Measurements from ENCODE around the gene ME3. TPM values are rescaled to one million over a fixed set of nuclear protein-coding genes. Genes with fewer than 3 reads are reported as not detected.

ME3 gene
- total RNA-seq (2021; ENCODE audit: unreplicated experiment) (35.3 TPM), Bru-seq, nascent RNA (percentile 79 among the genes with signal in this experiment), BruChase-seq, experiment 1, labeled RNA remaining after a 2-hour chase (percentile 67 among the genes with signal in this experiment), BruChase-seq, experiment 2, labeled RNA remaining after a 6-hour chase (percentile 62 among the genes with signal in this experiment)
- polyA plus RNA-seq (2012; ENCODE audit: insufficient read length), result 31.8 TPM
- long read RNA-seq, transcript ME3-202 (14 exons, 2,240 nt), result major isoform, 16 of 70 reads
- long read RNA-seq, partial matches to known transcripts, result 11 of 70 reads
- long read RNA-seq, other reads (novel, unspliced or antisense), result 39 of 70 reads

DNA sequence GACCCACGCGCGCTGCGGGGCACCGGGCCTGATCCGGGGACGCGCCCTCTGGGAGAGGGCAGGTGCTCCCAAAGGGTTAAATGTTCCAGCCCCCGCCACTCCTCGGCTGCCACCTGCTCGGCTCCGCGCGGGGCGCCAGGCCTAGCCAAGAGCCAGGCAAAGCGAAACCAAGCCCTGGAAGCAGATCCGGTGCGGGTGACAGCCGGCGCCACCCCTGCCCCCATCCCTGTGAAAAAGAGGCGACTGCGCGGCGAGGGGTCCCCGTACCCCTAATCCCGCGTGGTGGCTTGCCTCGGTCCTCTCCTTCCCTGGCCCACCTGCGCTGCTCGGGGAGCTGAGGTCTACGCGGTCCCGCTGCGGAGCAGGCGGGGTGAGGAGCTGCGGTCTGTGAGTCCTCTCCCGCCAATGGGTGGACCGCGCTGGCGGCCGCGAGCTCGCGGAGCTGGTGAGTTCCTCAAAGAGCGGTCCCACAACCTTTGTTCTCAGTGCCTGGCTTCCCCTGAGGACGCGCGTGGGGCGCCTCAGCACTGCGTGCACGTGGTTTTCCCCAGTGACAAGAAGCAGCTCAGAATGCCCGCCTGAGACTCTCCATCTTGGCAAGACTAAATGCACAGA is at the start of gene ME3:
TSS of gene ME3 (minus strand) at position 610 of the 615 bp plus-strand sequence.
- Histone ChIP-seq H3K27ac (ENCODE audit: low read length) (peak within 1 kb of the TSS; percentile 99), H3K4me3 (ENCODE audit: low read depth in 2 of 2, low read length in 2 of 2) (peak within 1 kb of the TSS; percentile 67 to 77), H3K9me3 (ENCODE audit: control insufficient read depth, insufficient read depth, low read depth, low read length) (no peaks in the 10 kb centered on the region), H3K36me3 (ENCODE audit: control insufficient read depth, insufficient read depth, low read length) (no peaks in the 10 kb centered on the region), H3K4me1 (ENCODE audit: control insufficient read depth, insufficient read depth, low read length) (peaks cover 68% of the 10 kb centered on the region), H3K27me3 (ENCODE audit: control insufficient read depth, insufficient read depth, low read length) (no peaks in the 10 kb centered on the region)
- intact Hi-C loops (cut with micrococcal nuclease; ENCODE audit: unreplicated experiment), result loop anchor here (2.0 to 5.0 kb wide), 4 partner anchors 65 to 215 kb away; no protein-coding TSS in a partner anchor
- no TSS peak for BruUV-seq (replicated peaks)
- DNase-seq (ENCODE audit: low read depth, low spot score), result no peak
- TF ChIP-seq TCF7L2 (IDR thresholded peaks at IDR 0.05; ENCODE audit: low read depth, low read length), result 0 out of 2 replicates have a peak, but pooled peaks have one; percentile 14
- TF ChIP-seq, protein P1, sequence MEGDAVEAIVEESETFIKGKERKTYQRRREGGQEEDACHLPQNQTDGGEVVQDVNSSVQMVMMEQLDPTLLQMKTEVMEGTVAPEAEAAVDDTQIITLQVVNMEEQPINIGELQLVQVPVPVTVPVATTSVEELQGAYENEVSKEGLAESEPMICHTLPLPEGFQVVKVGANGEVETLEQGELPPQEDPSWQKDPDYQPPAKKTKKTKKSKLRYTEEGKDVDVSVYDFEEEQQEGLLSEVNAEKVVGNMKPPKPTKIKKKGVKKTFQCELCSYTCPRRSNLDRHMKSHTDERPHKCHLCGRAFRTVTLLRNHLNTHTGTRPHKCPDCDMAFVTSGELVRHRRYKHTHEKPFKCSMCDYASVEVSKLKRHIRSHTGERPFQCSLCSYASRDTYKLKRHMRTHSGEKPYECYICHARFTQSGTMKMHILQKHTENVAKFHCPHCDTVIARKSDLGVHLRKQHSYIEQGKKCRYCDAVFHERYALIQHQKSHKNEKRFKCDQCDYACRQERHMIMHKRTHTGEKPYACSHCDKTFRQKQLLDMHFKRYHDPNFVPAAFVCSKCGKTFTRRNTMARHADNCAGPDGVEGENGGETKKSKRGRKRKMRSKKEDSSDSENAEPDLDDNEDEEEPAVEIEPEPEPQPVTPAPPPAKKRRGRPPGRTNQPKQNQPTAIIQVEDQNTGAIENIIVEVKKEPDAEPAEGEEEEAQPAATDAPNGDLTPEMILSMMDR (IDR thresholded peaks at IDR 0.05), result no peak; the same call in 1 of the 2 replicates
- TF ChIP-seq POLR2AphosphoS5 (IDR thresholded peaks at IDR 0.05; ENCODE audit: low read depth, low read length), result peak; percentile 41
- TF ChIP-seq SIN3A (IDR thresholded peaks at IDR 0.05; ENCODE audit: borderline replicate concordance, insufficient read depth, low read depth, low read length), result 0 out of 2 replicates have a peak, but pooled peaks have one; percentile 87
- TF ChIP-seq, protein P2, sequence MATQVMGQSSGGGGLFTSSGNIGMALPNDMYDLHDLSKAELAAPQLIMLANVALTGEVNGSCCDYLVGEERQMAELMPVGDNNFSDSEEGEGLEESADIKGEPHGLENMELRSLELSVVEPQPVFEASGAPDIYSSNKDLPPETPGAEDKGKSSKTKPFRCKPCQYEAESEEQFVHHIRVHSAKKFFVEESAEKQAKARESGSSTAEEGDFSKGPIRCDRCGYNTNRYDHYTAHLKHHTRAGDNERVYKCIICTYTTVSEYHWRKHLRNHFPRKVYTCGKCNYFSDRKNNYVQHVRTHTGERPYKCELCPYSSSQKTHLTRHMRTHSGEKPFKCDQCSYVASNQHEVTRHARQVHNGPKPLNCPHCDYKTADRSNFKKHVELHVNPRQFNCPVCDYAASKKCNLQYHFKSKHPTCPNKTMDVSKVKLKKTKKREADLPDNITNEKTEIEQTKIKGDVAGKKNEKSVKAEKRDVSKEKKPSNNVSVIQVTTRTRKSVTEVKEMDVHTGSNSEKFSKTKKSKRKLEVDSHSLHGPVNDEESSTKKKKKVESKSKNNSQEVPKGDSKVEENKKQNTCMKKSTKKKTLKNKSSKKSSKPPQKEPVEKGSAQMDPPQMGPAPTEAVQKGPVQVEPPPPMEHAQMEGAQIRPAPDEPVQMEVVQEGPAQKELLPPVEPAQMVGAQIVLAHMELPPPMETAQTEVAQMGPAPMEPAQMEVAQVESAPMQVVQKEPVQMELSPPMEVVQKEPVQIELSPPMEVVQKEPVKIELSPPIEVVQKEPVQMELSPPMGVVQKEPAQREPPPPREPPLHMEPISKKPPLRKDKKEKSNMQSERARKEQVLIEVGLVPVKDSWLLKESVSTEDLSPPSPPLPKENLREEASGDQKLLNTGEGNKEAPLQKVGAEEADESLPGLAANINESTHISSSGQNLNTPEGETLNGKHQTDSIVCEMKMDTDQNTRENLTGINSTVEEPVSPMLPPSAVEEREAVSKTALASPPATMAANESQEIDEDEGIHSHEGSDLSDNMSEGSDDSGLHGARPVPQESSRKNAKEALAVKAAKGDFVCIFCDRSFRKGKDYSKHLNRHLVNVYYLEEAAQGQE (IDR thresholded peaks at IDR 0.05; ENCODE audit: insufficient read depth in 1 of 2, low read depth in 2 of 2, low read length in 1 of 2), result no peak
- CTCF ChIA-PET, result interaction anchor here (0.5 to 0.8 kb wide), 2 partner anchors 83 to 127 kb away, joined by 5 to 7 read pairs; no protein-coding TSS in a partner anchor
- POLR2A ChIA-PET, result interaction anchor here (0.6 kb wide), 1 partner anchor 10 kb away, joined by 4 read pairs; no protein-coding TSS in a partner anchor
- in situ Hi-C loops (cut with HindIII; ENCODE audit: low pct_unique_long_range_greater_than_20kb, low sequenced_read_pairs), result no loop called here
- ATAC-seq, result peak; percentile 86

DNA sequence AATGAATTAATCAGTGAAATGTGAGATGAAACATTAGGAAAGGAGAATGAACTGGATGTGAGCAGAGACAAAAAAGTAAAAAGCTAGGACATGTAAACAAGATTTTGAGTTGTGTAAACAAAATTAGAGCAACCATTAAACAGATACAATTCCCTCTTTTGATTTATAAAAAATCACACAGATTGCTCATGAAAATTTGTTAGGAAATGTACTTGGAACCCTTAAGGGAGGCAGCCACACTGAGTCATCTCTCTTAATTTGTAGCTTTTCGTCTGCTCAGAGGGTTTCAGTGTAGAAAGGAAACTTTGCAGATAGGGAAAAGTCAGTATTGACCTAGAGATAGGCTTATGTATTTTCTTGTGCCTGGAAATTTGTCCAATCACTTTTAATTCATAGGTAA is 49.6 kb upstream of the ME3 start:
- Histone ChIP-seq H3K9me3 (ENCODE audit: control insufficient read depth, insufficient read depth, low read depth, low read length) (peaks cover 42% of the 10 kb centered on the region), H3K27me3 (ENCODE audit: control insufficient read depth, insufficient read depth, low read length) (no peaks in the 10 kb centered on the region), H3K27ac (ENCODE audit: low read length) (peak overlapping the region; percentile 27; the same call in 1 of the 2 replicates), H3K4me3 (ENCODE audit: low read depth in 2 of 2, low read length in 2 of 2) (no peak overlapping the region), H3K36me3 (ENCODE audit: control insufficient read depth, insufficient read depth, low read length) (no peaks in the 10 kb centered on the region), H3K4me1 (ENCODE audit: control insufficient read depth, insufficient read depth, low read length) (0 out of 2 replicates have a peak, but pooled peaks cover 9% of the 10 kb centered on the region)
- in situ Hi-C loops (cut with HindIII; ENCODE audit: low pct_unique_long_range_greater_than_20kb, low sequenced_read_pairs), result no loop called here
- DNase-seq (ENCODE audit: low read depth, low spot score) (no peak), ATAC-seq (no peak)
- ChIA-PET POLR2A (no interaction called here), CTCF (no interaction called here)
- BruUV-seq (replicated peaks), result no TSS peak
- intact Hi-C loops (cut with micrococcal nuclease; ENCODE audit: unreplicated experiment), result no loop called here
- TF ChIP-seq SIN3A (IDR thresholded peaks at IDR 0.05; ENCODE audit: borderline replicate concordance, insufficient read depth, low read depth, low read length) (no peak), POLR2AphosphoS5 (IDR thresholded peaks at IDR 0.05; ENCODE audit: low read depth, low read length) (no peak), TCF7L2 (IDR thresholded peaks at IDR 0.05; ENCODE audit: low read depth, low read length) (no peak)
- TF ChIP-seq, protein P2 (IDR thresholded peaks at IDR 0.05; ENCODE audit: insufficient read depth in 1 of 2, low read depth in 2 of 2, low read length in 1 of 2), result no peak
- TF ChIP-seq, protein P1 (IDR thresholded peaks at IDR 0.05), result no peak
